Kidney epithelial cell (primary cell): ENCODE measurements around the gene TBX10. TPM values are rescaled to one million over a fixed set of nuclear protein-coding genes. Genes with fewer than 3 reads are reported as not detected.
"Not testable (repeated sequence)": the region's sequence is repeated elsewhere in the genome, so short reads cannot be mapped to it uniquely, and the experiment has no call there.

Source experiments
- DNase-seq: peaks from one replicate; pipeline ENCODE4 v3.0.0-alpha.2; 2010; ENCODE audit warnings: low read depth
- H3K27me3 ChIP-seq: 2 replicates; pipeline ENCODE4 v1.6.0; 2011; ENCODE audit warnings: low read length; ENCODE audit not compliant: control insufficient read depth, insufficient read depth
- H3K36me3 ChIP-seq: 2 replicates; pipeline ENCODE4 v1.5.1; 2011; ENCODE audit warnings: low read length; ENCODE audit not compliant: control insufficient read depth, insufficient read depth
- H3K4me3 ChIP-seq: 2 replicates; pipeline ENCODE4 v1.5.1; 2011; ENCODE audit warnings: low read depth, mild to moderate bottlenecking, control low read depth, low read length
- total RNA-seq: library from RNA; depleted of rRNA; stranded (reverse); fragments of >200 nt; gene quantifications from 2 replicates; pipeline ENCODE4 v1.2.3, GENCODE V29; 2015
- TF ChIP-seq, protein P1 (sequence below): IDR thresholded peaks from 2 replicates; pipeline ENCODE4 v1.5.1; 2011; ENCODE audit warnings: mild to moderate bottlenecking, moderate library complexity, low read length, control low read depth, inconsistent platforms; ENCODE audit not compliant: insufficient read depth, poor library complexity, severe bottlenecking

The TBX10 gene
- total RNA-seq, 1 donor from 2014 or later, result not detected

DNA sequence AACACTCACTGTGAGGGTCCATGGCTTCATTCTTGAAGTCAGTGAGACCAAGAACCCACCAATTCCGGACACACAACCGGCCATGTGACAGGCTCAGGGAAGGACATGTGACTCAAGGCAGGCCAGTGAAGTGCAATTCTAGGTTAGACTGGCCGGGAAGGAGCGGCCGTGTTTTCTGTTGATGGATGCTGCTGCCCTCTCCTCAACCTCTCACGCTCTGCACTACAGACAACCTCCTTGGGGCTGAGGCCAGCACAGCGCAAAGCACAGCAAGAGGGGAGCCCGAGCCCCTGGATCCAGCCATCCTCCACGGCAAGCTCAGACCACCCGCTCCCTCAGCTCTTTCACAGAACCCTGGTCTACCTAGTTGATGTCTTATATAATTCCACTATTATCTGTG, 12.6 kb downstream of the TBX10 start:
- Histone ChIP-seq H3K27me3 (no peaks in the 10 kb centered on the region), H3K36me3 (no peaks in the 10 kb centered on the region), H3K4me3 (no peak overlapping the region)
- TF ChIP-seq, protein P1, sequence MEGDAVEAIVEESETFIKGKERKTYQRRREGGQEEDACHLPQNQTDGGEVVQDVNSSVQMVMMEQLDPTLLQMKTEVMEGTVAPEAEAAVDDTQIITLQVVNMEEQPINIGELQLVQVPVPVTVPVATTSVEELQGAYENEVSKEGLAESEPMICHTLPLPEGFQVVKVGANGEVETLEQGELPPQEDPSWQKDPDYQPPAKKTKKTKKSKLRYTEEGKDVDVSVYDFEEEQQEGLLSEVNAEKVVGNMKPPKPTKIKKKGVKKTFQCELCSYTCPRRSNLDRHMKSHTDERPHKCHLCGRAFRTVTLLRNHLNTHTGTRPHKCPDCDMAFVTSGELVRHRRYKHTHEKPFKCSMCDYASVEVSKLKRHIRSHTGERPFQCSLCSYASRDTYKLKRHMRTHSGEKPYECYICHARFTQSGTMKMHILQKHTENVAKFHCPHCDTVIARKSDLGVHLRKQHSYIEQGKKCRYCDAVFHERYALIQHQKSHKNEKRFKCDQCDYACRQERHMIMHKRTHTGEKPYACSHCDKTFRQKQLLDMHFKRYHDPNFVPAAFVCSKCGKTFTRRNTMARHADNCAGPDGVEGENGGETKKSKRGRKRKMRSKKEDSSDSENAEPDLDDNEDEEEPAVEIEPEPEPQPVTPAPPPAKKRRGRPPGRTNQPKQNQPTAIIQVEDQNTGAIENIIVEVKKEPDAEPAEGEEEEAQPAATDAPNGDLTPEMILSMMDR, result no peak
- no peak for DNase-seq

DNA sequence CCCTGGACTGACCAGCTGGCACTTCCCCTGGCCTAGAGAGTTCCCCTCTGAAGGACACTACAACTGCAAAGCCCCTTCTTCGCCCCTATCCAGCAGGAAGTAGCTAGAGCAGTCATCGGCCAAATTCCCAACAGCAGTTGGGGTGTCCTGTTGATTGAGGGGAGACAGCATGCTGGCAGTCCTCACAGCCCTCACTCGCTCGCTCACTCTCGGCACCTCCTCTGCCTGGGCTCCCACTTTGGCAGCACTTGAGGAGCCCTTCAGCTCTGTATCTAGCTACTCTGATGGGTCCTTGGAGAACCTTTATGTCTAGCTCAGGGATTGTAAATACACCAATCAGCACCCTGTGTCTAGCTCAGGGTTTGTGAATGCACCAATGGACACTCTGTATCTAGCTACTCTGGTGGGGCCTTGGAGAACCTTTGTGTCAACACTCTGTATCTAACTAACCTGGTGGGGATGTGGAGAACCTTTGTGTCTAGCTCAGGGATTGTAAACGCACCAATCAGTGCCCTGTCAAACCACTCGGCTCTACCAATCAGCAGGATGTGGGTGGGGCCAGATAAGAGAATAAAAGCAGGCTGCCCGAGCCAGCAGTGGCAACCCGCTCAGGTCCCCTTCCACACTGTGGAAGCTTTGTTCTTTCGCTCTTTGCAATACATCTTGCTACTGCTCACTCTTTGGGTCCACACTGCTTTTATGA, 13.3 kb downstream of the TBX10 start:
- H3K27me3 ChIP-seq, DNase-seq, H3K4me3 ChIP-seq, H3K36me3 ChIP-seq: not testable (repeated sequence)

DNA sequence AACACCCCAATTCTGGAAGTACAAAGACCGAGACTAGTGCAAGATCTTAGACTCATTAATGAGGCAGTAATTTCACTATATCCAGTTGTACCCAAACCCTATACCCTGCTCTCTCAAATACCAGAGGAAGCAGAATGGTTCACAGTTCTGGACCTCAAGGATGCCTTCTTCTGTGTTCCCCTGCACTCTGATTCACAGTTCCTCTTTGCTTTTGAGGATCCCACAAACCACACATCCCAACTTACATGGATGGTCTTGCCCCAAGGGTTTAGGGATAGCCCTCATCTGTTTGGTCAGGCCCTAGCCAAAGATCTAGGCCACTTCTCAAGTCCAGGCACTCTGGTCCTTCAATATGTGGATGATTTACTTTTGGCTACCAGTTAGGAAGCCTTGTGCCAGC, 15.8 kb downstream of the TBX10 start:
- not testable (repeated sequence) for H3K36me3 ChIP-seq, DNase-seq, H3K4me3 ChIP-seq, H3K27me3 ChIP-seq

DNA sequence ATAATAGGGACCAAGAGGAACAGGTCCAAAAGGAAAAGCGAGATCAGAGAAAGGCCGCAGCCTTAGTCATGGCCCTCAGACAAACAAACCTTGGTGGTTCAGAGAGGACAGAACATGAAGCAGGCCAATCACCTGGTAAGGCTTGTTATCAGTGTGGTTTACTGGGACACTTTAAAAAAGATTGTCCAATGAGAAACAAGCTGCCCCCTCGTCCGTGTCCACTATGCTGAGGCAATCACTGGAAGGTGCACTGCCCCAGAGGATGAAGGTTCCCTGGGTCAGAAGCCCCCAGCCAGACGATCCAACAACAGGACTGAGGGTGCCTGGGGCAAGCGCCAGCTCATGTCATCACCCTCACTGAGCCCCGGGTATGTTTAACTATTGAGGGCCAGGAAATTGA, 16.7 kb downstream of the TBX10 start:
- H3K36me3 ChIP-seq, H3K4me3 ChIP-seq, H3K27me3 ChIP-seq, DNase-seq: not testable (repeated sequence)

DNA sequence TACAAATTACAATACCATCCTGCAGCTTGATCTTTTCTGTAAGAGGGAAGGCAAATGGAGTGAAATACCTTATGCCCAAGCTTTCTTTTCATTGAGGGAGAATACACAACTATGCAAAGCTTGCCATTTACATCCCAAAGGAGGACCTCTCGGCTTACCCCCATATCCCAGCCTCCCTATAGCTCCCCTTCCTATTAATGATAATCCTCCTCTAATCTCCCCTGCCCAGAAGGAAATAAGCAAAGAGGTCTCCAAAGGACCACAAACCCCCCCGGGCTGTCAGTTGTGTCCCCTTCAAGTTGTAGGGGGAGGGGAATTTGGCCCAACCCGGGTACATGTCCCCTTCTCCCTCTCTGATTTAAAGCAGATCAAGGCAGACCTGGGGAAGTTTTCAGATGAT, 17.6 kb downstream of the TBX10 start:
- not testable (repeated sequence) for H3K4me3 ChIP-seq, H3K27me3 ChIP-seq, DNase-seq, H3K36me3 ChIP-seq

DNA sequence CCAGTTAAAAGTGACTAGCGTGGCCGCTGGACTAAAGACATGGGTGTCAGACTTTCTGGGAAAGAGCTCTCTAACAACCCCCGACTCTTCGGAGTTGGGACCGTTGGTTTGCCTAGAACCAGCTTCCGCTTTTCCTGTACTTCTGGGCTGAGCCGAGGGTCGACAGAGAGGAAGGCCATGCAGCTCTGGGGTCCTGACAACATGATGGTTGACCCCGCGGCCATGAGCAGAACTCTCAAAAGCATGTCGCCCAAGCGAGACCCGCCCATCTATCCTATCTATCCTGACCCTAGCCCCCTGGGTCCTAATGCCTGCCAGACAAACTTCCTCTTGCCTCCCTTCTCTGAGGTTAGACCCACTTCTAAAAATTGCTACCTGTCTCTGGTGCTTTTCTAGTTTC, 18.9 kb downstream of the TBX10 start:
- H3K27me3 ChIP-seq, result peaks cover 19% of the 10 kb centered on the region
- not testable (repeated sequence) for H3K36me3 ChIP-seq, H3K4me3 ChIP-seq, DNase-seq

DNA sequence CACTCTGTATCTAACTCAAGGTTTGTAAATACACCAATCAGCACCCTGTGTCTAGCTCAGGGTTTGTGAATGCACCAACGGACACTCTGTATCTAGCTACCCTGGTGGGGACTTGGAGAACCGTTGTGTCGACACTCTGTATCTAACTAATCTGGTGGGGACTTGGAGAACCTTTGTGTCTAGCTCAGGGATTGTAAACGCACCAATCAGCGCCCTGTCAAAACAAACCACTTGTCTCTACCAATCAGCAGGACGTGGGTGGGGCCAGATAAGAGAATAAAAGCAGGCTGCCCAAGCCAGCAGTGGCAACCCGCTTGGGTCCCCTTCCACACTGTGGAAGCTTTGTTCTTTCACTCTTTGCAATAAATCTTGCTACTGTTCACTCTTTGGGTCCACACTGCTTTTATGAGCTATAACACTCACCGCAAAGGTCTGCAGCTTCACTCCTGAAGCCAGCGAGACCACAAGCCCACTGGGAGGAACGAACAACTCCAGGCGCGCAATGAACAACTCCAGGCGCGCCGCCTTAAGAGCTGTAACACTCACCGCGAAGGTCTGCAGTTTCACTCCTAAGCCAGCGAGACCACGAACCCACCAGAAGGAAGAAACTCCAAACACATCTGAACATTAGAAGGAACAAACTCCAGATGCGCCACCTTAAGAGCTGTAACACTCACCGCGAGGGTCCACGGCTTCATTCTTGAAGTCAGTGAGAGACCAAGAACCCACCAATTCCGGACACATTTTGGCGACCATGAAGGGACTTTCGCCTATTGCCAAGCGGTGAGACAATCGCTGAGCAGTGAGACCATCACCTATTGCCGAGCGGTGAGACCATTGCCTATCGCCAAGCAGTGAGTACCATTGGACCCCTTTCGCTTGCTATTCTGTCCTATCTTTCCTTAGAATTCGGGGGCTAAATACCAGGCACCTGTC, 19.6 kb downstream of the TBX10 start:
- DNase-seq, H3K36me3 ChIP-seq, H3K4me3 ChIP-seq: not testable (repeated sequence)
- H3K27me3 ChIP-seq, result peaks cover 24% of the 10 kb centered on the region

DNA sequence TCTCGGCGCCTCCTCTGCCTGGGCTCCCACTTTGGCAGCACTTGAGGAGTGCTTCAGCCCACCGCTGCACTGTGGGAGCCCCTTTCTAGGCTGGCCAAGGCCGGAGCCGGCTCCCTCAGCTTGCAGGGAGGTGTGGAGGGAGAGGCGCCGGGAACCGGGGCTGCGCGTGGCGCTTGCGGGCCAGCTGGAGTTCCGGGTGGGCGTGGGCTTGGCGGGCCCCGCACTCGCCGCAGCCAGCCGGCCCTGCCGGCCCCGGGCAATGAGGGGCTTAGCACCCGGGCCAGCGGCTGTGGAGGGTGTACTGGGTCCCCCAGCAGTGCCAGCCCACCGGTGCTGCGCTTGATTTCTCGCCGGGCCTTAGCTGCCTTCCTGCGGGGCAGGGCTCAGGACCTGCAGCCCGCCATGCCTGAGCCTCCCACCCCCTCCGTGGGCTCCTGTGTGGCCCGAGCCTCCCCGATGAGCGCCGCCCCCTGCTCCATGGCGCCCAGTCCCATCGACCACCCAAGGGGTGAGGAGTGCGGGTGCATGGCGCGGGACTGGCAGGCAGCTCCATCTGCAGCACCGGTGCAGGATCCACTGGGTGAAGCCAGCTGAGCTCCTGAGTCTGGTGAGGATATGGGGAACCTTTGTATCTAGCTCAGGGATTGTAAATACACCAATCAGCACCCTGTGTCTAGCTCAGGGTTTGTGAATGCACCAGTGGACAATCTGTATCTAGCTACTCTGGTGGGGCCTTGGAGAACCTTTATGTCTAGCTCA, 20.5 kb downstream of the TBX10 start:
- not testable (repeated sequence) for H3K4me3 ChIP-seq, DNase-seq, H3K36me3 ChIP-seq
- peaks cover 24% of the 10 kb centered on the region for H3K27me3 ChIP-seq

DNA sequence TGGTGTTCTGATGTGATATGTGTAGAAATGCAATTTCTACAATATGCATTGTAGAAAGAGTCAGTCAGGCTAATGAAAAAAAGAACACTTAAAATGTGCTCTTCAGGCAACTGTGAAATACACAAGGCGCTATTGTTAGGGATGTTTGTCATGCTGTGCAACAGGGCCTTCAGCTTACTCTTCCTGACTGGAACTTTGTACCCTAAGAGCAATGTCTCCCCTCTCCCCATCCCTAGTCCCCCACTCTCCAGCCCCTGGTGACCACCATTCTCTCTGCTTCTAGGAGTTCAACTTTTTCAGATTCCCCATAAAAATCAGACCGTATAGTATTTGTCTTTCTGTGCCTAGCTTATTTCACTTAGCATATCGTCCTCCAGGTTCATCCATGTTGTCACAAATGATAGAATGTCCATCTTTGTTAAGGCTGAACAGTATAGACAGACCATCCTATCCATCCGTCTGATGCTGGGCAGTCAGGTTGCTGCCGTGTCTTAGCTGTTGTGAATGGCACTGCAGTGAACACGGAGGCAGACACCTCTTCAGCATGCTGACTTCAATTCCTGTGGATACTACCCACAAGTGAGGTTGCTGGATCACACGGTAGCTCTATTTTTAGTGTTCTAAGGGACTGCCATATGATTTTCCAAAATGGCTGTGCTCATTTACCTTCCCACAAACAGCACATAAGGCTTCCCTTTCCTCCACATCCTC, 22.2 kb downstream of the TBX10 start:
- Histone ChIP-seq H3K27me3 (peaks cover 24% of the 10 kb centered on the region), H3K4me3 (no peak overlapping the region), H3K36me3 (no peaks in the 10 kb centered on the region)
- TF ChIP-seq, protein P1, result no peak
- no peak for DNase-seq
